ENCODE data around the gene PHYKPL. TPM values are rescaled to one million over a fixed set of nuclear protein-coding genes. Genes with fewer than 3 reads are reported as not detected.

The PHYKPL gene
- total and polyA plus RNA-seq, 2 of the 8 experiments (the other 6 are each of a cell fraction or from before 2014, with no cell fraction given) = 25.1 to 32.1 TPM

DNA sequence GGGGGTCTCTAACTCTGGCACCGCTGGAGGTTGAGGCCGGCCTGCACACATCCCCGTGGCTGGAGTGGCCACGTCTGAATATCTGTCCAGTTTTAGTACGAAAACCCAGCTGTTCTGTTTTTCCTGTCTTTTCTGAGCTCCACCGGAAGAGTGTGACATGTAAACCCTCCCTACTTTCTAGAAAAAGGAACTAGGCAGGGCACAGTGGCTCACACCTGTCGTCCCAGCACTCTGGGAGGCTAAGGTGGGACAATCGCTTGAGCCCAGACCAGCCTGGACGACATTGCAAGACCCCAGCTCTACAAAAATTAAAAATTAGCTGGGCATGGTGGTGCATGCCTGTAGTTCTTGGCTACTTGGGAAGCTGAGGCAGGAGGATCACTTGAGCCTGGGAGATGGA is 8.2 kb upstream of the PHYKPL start:
- H2BK5ac ChIP-seq (ENCODE audit: low read depth, low read length) = no peak overlapping the region
- no peak overlapping the region for H4K5ac ChIP-seq (ENCODE audit: insufficient read length, low read depth, low read length)
- no peak overlapping the region for H2AK5ac ChIP-seq (ENCODE audit: low read depth, low read length)
- no peak overlapping the region for H3K23ac ChIP-seq (ENCODE audit: insufficient read length)
- H3K23me2 ChIP-seq (ENCODE audit: low read depth, low read length) = peaks cover 12% of the 10 kb centered on the region; the same call in 1 of the 2 replicates
- H3K9me3 ChIP-seq (ENCODE audit: insufficient read depth in 2 of 2, low read depth in 1 of 2, low read length in 1 of 2) = no peaks in the 10 kb centered on the region
- H3K79me2 ChIP-seq (ENCODE audit: control insufficient read depth in 1 of 2, insufficient read depth in 2 of 2, low read length in 2 of 2) = no peaks in the 10 kb centered on the region
- H2BK15ac ChIP-seq (ENCODE audit: low read length) = no peak overlapping the region
- no peaks in the 10 kb centered on the region for H3K36me3 ChIP-seq (ENCODE audit: control insufficient read depth in 2 of 4, insufficient read depth in 4 of 4, low read length in 3 of 4)
- no peaks in the 10 kb centered on the region for H3K27me3 ChIP-seq (replicated peaks in 1 of 4; ENCODE audit: control insufficient read depth in 3 of 4, extremely low read depth in 1 of 4, insufficient read depth in 3 of 4, low read length in 3 of 4)
- DNase-seq (ENCODE audit: low read depth in 1 of 2, low spot score in 2 of 2) = no peak
- no peak overlapping the region for H2BK120ac ChIP-seq (replicated peaks; ENCODE audit: low read depth, low read length)
- H2BK12ac ChIP-seq (ENCODE audit: low read depth, low read length) = no peak overlapping the region
- no peak overlapping the region for H2BK20ac ChIP-seq (ENCODE audit: low read length)
- H4K8ac ChIP-seq (ENCODE audit: extremely low read depth, insufficient read depth, low read length) = no peak overlapping the region
- no peak overlapping the region for H3K4ac ChIP-seq (replicated peaks; ENCODE audit: insufficient read length, low read depth, low read length)
- H3K4me3 ChIP-seq (ENCODE audit: extremely low read depth in 1 of 4, insufficient read depth in 2 of 4, low read depth in 3 of 4, low read length in 4 of 4) = no peak overlapping the region
- no peak overlapping the region for H3K27ac ChIP-seq (ENCODE audit: low read depth, low read length)
- CTCF ChIA-PET (ENCODE audit: partially characterized antibody) = interaction anchor here (0.7 to 1.5 kb wide), 4 partner anchors 10 to 40 kb away, joined by 3 to 7 read pairs (median 4); no protein-coding TSS in a partner anchor
- POLR2A ChIA-PET (ENCODE audit: partially characterized antibody) = interaction anchor here (1.5 to 2.2 kb wide), 2 partner anchors 8 to 12 kb away, joined by 4 to 6 read pairs; partner anchors contain the start of gene PHYKPL
- no peak for FAIRE-seq
- H3K79me1 ChIP-seq (ENCODE audit: low read depth, low read length) = no peaks in the 10 kb centered on the region; the same call in 1 of the 2 replicates
- peaks cover 0 to 3% (median 1%) of the 10 kb centered on the region in 4 experiments; a peak in 3 of 7 replicates for H3K4me1 ChIP-seq (replicated peaks in 1 of 4; ENCODE audit: control insufficient read depth in 3 of 4, insufficient read depth in 4 of 4, low read length in 3 of 4)
- H4K91ac ChIP-seq (replicated peaks; ENCODE audit: insufficient read length, low read length) = no peak overlapping the region
- no peak overlapping the region for H3K56ac ChIP-seq (replicated peaks; ENCODE audit: insufficient read length, low read depth, low read length)
- H3K9ac ChIP-seq (replicated peaks in 1 of 4; ENCODE audit: extremely low read depth in 1 of 4, low read depth in 3 of 4, low read length in 3 of 4) = no peak overlapping the region
- H3K4me2 ChIP-seq (ENCODE audit: insufficient read depth in 1 of 2, low read depth in 2 of 2, low read length in 2 of 2) = no peak overlapping the region
- peaks cover 0 to 2% of the 10 kb centered on the region in 2 experiments for H4K20me1 ChIP-seq (replicated peaks in 1 of 2; ENCODE audit: control insufficient read depth in 1 of 2, insufficient read depth in 2 of 2, low read length in 2 of 2)
- H3K18ac ChIP-seq (ENCODE audit: extremely low read depth, low read length) = no peak overlapping the region
- WGBS, 2 experiments (ENCODE audit: extremely low coverage in 1 of 2, insufficient coverage in 1 of 2, insufficient read length in 1 of 2, insufficient replicate concordance in 2 of 2, low coverage in 1 of 2, low lambda C conversion rate in 2 of 2, missing lambda C conversion rate in 1 of 2) = 94% methylated on average over 9 of the region's 9 CpGs; no CpG with 5 or more reads in 1 of the 2 experiments
- no peak overlapping the region for H3K14ac ChIP-seq (ENCODE audit: insufficient read length)
- H2AFZ ChIP-seq (ENCODE audit: low read length) = no peak overlapping the region
- TF ChIP-seq SIRT6 (IDR thresholded peaks at IDR 0.05; ENCODE audit: low read length) (no peak), NRF1 (IDR thresholded peaks at IDR 0.05; ENCODE audit: low read depth, low read length) (no peak), SRF (IDR thresholded peaks at IDR 0.05; ENCODE audit: low read depth, low read length) (no peak), JUND (IDR thresholded peaks at IDR 0.05; ENCODE audit: low read length) (no peak), POLR2A (IDR thresholded peaks at IDR 0.05; ENCODE audit: control extremely low read depth in 1 of 2, low read depth in 2 of 2, low read length in 2 of 2) (no peak), POLR2AphosphoS5 (IDR thresholded peaks at IDR 0.05; ENCODE audit: low read depth, low read length) (no peak), SIX5 (IDR thresholded peaks at IDR 0.05; ENCODE audit: low read depth, low read length) (no peak), ZNF274 (IDR thresholded peaks at IDR 0.05; ENCODE audit: borderline replicate concordance, extremely low read depth, low read length) (no peak), EP300 (IDR thresholded peaks at IDR 0.05; ENCODE audit: borderline replicate concordance in 1 of 2, low read depth in 2 of 2, low read length in 2 of 2) (no peak), RFX5 (IDR thresholded peaks at IDR 0.05; ENCODE audit: borderline replicate concordance, low read depth, low read length) (no peak), CBX5 (IDR thresholded peaks at IDR 0.05; ENCODE audit: low read depth, low read length) (no peak), KDM1A (IDR thresholded peaks at IDR 0.05; ENCODE audit: borderline replicate concordance, low read length) (no peak), RXRA (IDR thresholded peaks at IDR 0.05; ENCODE audit: insufficient read depth, low read depth, low read length) (no peak)
- TF ChIP-seq, protein P1, sequence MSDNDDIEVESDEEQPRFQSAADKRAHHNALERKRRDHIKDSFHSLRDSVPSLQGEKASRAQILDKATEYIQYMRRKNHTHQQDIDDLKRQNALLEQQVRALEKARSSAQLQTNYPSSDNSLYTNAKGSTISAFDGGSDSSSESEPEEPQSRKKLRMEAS (IDR thresholded peaks at IDR 0.05) = no peak
